ENCODE data around the gene BTBD9. TPM values are rescaled to one million over a fixed set of nuclear protein-coding genes. Genes with fewer than 3 reads are reported as not detected.

BTBD9 gene
- total and polyA plus RNA-seq, 4 donors = 8.7 to 73.9 (median 28.3) TPM

- ATAC-seq (ENCODE audit: insufficient read depth, low FRiP score) (no peak), DNase-seq (no peak)
- WGBS, 2 donors = 84 to 87% methylated on average over 14 of the region's 14 CpGs
- Histone ChIP-seq H3K4me1 (ENCODE audit: control insufficient read depth in 5 of 5, insufficient read depth in 5 of 5, low read length in 5 of 5) (peaks cover 0 to 8% (median 0%) of the 10 kb centered on the region in 5 donors), H3K9me3 (ENCODE audit: control insufficient read depth in 4 of 4, insufficient read depth in 3 of 4, low read length in 3 of 4) (no peaks in the 10 kb centered on the region), H3K4me3 (no peak overlapping the region), H3K27me3 (ENCODE audit: control insufficient read depth in 3 of 3, insufficient read depth in 3 of 3, low read length in 2 of 3) (no peaks in the 10 kb centered on the region), H3K27ac (ENCODE audit: low read depth in 1 of 2, low read length in 1 of 2) (no peak overlapping the region), H3K36me3 (ENCODE audit: control insufficient read depth in 4 of 4, insufficient read depth in 4 of 4, low read length in 4 of 4) (peaks cover 0 to 13% (median 2%) of the 10 kb centered on the region in 4 donors), H3K9ac (ENCODE audit: insufficient read depth in 1 of 2, low read length in 2 of 2) (no peak overlapping the region)
- TF ChIP-seq, protein P1, sequence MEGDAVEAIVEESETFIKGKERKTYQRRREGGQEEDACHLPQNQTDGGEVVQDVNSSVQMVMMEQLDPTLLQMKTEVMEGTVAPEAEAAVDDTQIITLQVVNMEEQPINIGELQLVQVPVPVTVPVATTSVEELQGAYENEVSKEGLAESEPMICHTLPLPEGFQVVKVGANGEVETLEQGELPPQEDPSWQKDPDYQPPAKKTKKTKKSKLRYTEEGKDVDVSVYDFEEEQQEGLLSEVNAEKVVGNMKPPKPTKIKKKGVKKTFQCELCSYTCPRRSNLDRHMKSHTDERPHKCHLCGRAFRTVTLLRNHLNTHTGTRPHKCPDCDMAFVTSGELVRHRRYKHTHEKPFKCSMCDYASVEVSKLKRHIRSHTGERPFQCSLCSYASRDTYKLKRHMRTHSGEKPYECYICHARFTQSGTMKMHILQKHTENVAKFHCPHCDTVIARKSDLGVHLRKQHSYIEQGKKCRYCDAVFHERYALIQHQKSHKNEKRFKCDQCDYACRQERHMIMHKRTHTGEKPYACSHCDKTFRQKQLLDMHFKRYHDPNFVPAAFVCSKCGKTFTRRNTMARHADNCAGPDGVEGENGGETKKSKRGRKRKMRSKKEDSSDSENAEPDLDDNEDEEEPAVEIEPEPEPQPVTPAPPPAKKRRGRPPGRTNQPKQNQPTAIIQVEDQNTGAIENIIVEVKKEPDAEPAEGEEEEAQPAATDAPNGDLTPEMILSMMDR (IDR thresholded peaks at IDR 0.05; ENCODE audit: control extremely low read depth, extremely low read depth) = no peak
These were observed 468.9 kb downstream of the BTBD9 start for GRCh38 chr6:38170666-38171355.

- ATAC-seq (ENCODE audit: insufficient read depth, low FRiP score) (no peak), DNase-seq (no peak)
- no peak overlapping the region for H3K4me3 ChIP-seq
- no peaks in the 10 kb centered on the region for H3K27me3 ChIP-seq (ENCODE audit: control insufficient read depth in 3 of 3, insufficient read depth in 3 of 3, low read length in 2 of 3)
- H3K9ac ChIP-seq (ENCODE audit: insufficient read depth in 1 of 2, low read length in 2 of 2) = no peak overlapping the region
- peaks cover 0 to 8% (median 0%) of the 10 kb centered on the region in 5 donors for H3K4me1 ChIP-seq (ENCODE audit: control insufficient read depth in 5 of 5, insufficient read depth in 5 of 5, low read length in 5 of 5)
- WGBS, 2 donors = 84 to 92% methylated on average over 19 of the region's 19 CpGs
- no peak overlapping the region for H3K27ac ChIP-seq (ENCODE audit: low read depth in 1 of 2, low read length in 1 of 2)
- TF ChIP-seq, protein P1 (IDR thresholded peaks at IDR 0.05; ENCODE audit: control extremely low read depth, extremely low read depth) = no peak
- H3K9me3 ChIP-seq (ENCODE audit: control insufficient read depth in 4 of 4, insufficient read depth in 3 of 4, low read length in 3 of 4) = no peaks in the 10 kb centered on the region
- H3K36me3 ChIP-seq (ENCODE audit: control insufficient read depth in 4 of 4, insufficient read depth in 4 of 4, low read length in 4 of 4) = peaks cover 0 to 10% (median 2%) of the 10 kb centered on the region in 4 donors
These were observed 469.7 kb downstream of the BTBD9 start for GRCh38 chr6:38169977-38170526.

GRCh38 chr6:38169221-38169976 is 470.3 kb downstream of the BTBD9 start:
- 85 to 90% methylated on average over 20 of the region's 20 CpGs for WGBS, 2 donors

More at GRCh38 chr6:38169221-38169976, 470.3 kb downstream of the BTBD9 start:
- no peak overlapping the region for H3K9ac ChIP-seq (ENCODE audit: insufficient read depth in 1 of 2, low read length in 2 of 2)
- no peaks in the 10 kb centered on the region for H3K27me3 ChIP-seq (ENCODE audit: control insufficient read depth in 3 of 3, insufficient read depth in 3 of 3, low read length in 2 of 3)
- ATAC-seq (ENCODE audit: insufficient read depth, low FRiP score) (no peak), DNase-seq (no peak)
- H3K9me3 ChIP-seq (ENCODE audit: control insufficient read depth in 4 of 4, insufficient read depth in 3 of 4, low read length in 3 of 4) = no peaks in the 10 kb centered on the region
- no peak overlapping the region for H3K4me3 ChIP-seq
- H3K27ac ChIP-seq (ENCODE audit: low read depth in 1 of 2, low read length in 1 of 2) = no peak overlapping the region
- peaks cover 0 to 8% (median 0%) of the 10 kb centered on the region in 5 donors for H3K4me1 ChIP-seq (ENCODE audit: control insufficient read depth in 5 of 5, insufficient read depth in 5 of 5, low read length in 5 of 5)
- TF ChIP-seq, protein P1 (IDR thresholded peaks at IDR 0.05; ENCODE audit: control extremely low read depth, extremely low read depth) = no peak
- peaks cover 0 to 5% (median 2%) of the 10 kb centered on the region in 4 donors for H3K36me3 ChIP-seq (ENCODE audit: control insufficient read depth in 4 of 4, insufficient read depth in 4 of 4, low read length in 4 of 4)
